ENCODE results near the gene TMEM217. TPM values are rescaled to one million over a fixed set of nuclear protein-coding genes. Genes with fewer than 3 reads are reported as not detected.

Gene TMEM217
- total and polyA plus RNA-seq, 2 experiments from 2014 or later, result 0.87 to 2.1 TPM

GRCh38 chr6:37293426-37293825, 35.5 kb upstream of the TMEM217 start:
- Histone ChIP-seq H3K4me1 (ENCODE audit: insufficient read depth) (no peaks in the 10 kb centered on the region), H3K36me3 (replicated peaks; ENCODE audit: insufficient read depth, low read depth) (no peaks in the 10 kb centered on the region), H3K9me3 (ENCODE audit: low read depth) (no peaks in the 10 kb centered on the region), H3K27ac (no peak overlapping the region), H2AFZ (no peak overlapping the region), H3K27me3 (no peaks in the 10 kb centered on the region), H3K79me2 (no peaks in the 10 kb centered on the region), H4K20me1 (ENCODE audit: insufficient read depth, poor library complexity, severe bottlenecking) (no peaks in the 10 kb centered on the region), H3K9me2 (replicated peaks; ENCODE audit: insufficient read depth) (no peaks in the 10 kb centered on the region), H3K4me2 (no peak overlapping the region), H3K4me3 (no peak overlapping the region)
- TF ChIP-seq EZH2 (IDR thresholded peaks at IDR 0.05; ENCODE audit: borderline replicate concordance) (no peak), EZH2phosphoT487 (IDR thresholded peaks at IDR 0.05; ENCODE audit: low read depth, severe bottlenecking, unreplicated experiment) (no peak)
- TF ChIP-seq, protein P1, sequence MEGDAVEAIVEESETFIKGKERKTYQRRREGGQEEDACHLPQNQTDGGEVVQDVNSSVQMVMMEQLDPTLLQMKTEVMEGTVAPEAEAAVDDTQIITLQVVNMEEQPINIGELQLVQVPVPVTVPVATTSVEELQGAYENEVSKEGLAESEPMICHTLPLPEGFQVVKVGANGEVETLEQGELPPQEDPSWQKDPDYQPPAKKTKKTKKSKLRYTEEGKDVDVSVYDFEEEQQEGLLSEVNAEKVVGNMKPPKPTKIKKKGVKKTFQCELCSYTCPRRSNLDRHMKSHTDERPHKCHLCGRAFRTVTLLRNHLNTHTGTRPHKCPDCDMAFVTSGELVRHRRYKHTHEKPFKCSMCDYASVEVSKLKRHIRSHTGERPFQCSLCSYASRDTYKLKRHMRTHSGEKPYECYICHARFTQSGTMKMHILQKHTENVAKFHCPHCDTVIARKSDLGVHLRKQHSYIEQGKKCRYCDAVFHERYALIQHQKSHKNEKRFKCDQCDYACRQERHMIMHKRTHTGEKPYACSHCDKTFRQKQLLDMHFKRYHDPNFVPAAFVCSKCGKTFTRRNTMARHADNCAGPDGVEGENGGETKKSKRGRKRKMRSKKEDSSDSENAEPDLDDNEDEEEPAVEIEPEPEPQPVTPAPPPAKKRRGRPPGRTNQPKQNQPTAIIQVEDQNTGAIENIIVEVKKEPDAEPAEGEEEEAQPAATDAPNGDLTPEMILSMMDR (IDR thresholded peaks at IDR 0.05; ENCODE audit: poor library complexity), result no peak
- DNase-seq (ENCODE audit: low spot score), result no peak

DNA sequence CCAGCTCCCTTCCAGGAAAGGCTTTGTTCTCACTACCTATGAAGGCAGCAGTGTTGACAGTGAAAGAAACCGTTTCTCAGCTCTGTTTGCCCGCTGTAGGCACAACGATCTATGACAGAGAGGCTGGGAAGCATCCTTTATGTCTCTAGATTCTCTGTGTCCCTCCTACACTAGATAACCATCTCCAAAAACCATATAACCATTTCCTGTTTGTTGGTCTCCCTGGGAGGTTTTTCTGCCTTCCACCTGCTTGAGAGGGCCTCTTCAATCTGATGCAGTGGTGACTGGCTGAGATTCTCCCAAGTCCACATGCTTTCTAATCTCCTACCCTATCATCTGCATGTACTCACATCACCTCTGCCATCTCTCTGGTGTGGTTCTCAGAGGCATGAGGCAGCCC, 32.0 kb upstream of the TMEM217 start:
- DNase-seq (ENCODE audit: low spot score), result no peak
- no peak overlapping the region for H3K4me2 ChIP-seq
- H3K79me2 ChIP-seq, result no peaks in the 10 kb centered on the region
- no peak for TF ChIP-seq EZH2phosphoT487 (IDR thresholded peaks at IDR 0.05; ENCODE audit: low read depth, severe bottlenecking, unreplicated experiment)
- TF ChIP-seq, protein P1 (IDR thresholded peaks at IDR 0.05; ENCODE audit: poor library complexity), result no peak
- no peak for TF ChIP-seq EZH2 (IDR thresholded peaks at IDR 0.05; ENCODE audit: borderline replicate concordance)
- H3K4me3 ChIP-seq, result no peak overlapping the region
- H3K27me3 ChIP-seq, result no peaks in the 10 kb centered on the region
- H2AFZ ChIP-seq, result no peak overlapping the region
- H3K36me3 ChIP-seq (replicated peaks; ENCODE audit: insufficient read depth, low read depth), result peaks cover 2% of the 10 kb centered on the region
- no peaks in the 10 kb centered on the region for H3K4me1 ChIP-seq (ENCODE audit: insufficient read depth)
- H3K27ac ChIP-seq, result no peak overlapping the region
- no peaks in the 10 kb centered on the region for H3K9me3 ChIP-seq (ENCODE audit: low read depth)
- WGBS (ENCODE audit: low lambda C conversion rate, missing lambda C conversion rate), result 89% methylated on average over 3 of the region's 3 CpGs
- H4K20me1 ChIP-seq (ENCODE audit: insufficient read depth, poor library complexity, severe bottlenecking), result no peaks in the 10 kb centered on the region
- no peaks in the 10 kb centered on the region for H3K9me2 ChIP-seq (replicated peaks; ENCODE audit: insufficient read depth)

- Histone ChIP-seq H3K9me3 (ENCODE audit: low read depth) (no peaks in the 10 kb centered on the region), H3K4me1 (ENCODE audit: insufficient read depth) (no peaks in the 10 kb centered on the region), H3K27me3 (no peaks in the 10 kb centered on the region), H2AFZ (no peak overlapping the region), H4K20me1 (ENCODE audit: insufficient read depth, poor library complexity, severe bottlenecking) (no peaks in the 10 kb centered on the region), H3K4me3 (no peak overlapping the region), H3K36me3 (replicated peaks; ENCODE audit: insufficient read depth, low read depth) (peaks cover 2% of the 10 kb centered on the region), H3K79me2 (no peaks in the 10 kb centered on the region), H3K4me2 (no peak overlapping the region), H3K27ac (no peak overlapping the region), H3K9me2 (replicated peaks; ENCODE audit: insufficient read depth) (no peaks in the 10 kb centered on the region)
- TF ChIP-seq, protein P1 (IDR thresholded peaks at IDR 0.05; ENCODE audit: poor library complexity), result no peak
- TF ChIP-seq EZH2phosphoT487 (IDR thresholded peaks at IDR 0.05; ENCODE audit: low read depth, severe bottlenecking, unreplicated experiment) (no peak), EZH2 (IDR thresholded peaks at IDR 0.05; ENCODE audit: borderline replicate concordance) (no peak)
- WGBS (ENCODE audit: low lambda C conversion rate, missing lambda C conversion rate), result 70% methylated on average over 2 of the region's 2 CpGs
- DNase-seq (ENCODE audit: low spot score), result no peak
These were observed 30.3 kb upstream of the TMEM217 start for GRCh38 chr6:37288247-37288646.

Measured in hepatocyte (in vitro differentiated cells).